Activated CD4-positive, alpha-beta T cell treated with anti-CD3 and anti-CD28 coated beads for 1 hour (primary cell): Measurements from ENCODE around the gene RPS5.
A peak's percentile ranks its signal among the peaks of the same experiment; 100 is the strongest.
"Not testable (repeated sequence)": the region's sequence is repeated elsewhere in the genome, so short reads cannot be mapped to it uniquely, and the experiment has no call there.

Source experiments
- DNase-seq: peaks from one replicate; pipeline ENCODE4 v3.0.0-alpha.2; 2020

RPS5 gene

DNA sequence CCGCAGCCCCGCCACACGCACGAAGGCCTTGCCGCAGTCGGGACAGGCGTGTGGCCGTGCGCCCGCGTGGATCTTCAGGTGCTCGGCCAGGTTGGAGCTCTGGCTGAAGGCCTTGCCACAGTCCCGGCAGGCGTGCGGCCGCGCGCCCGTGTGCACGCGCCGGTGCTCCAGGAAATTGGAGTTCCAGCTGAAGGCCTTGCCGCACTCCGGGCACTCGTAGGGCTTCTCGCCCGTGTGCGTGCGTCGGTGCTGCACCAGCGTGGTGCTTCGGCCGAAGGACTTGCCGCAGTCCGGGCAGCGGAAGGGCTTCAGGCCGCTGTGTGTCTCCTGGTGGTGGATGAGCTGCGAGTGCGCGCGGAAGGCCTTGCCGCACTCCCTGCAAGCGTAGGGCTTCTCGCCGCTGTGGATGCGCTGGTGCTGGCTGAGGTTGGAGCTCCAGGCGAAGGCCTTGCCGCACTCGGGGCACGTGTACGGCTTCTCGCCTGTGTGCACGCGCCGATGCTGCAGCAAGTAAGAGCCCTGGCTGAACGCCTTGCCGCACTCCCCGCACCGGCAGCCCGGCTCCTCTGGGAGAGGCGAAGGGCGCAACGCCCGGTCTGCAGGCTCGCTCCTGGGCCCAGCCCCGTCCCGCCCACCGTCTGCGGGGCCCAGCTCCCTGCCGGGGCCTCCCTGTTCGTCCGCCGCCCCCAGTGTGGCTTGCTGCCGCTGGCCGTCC, 30.1 kb upstream of the RPS5 start:
- DNase-seq: no peak

DNA sequence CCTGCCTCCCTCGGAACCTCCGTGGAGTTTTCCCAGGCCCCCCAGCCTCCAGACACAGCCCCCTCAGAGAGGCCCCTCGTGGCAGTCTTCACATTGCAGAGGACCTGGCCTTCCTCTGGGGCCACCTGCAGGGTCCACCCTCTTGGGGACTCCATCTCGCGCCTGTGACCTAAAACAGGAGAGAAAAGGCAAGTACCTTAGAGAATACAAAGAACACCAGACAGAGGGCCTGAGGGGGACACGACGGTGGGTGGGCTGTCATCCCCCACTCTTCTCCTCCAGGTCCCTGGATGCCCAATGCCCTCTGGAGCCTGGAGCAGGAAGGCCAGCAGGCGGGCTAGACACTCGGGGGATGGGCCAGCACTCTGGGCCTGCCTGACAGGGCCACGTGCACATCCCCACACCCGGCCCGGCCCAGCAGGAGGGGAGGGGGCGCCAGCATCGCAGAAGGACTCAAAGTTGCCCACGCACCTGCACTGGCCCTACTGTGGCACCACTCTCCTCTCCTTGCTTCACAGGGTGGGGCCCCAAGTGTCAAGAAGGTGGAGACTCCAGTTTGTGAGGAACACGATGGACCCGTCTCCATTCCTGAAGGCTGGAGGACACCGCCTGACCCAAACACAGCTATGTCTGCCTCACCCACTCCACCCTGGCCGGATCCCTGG, 29.5 kb upstream of the RPS5 start:
- DNase-seq: no peak

DNA sequence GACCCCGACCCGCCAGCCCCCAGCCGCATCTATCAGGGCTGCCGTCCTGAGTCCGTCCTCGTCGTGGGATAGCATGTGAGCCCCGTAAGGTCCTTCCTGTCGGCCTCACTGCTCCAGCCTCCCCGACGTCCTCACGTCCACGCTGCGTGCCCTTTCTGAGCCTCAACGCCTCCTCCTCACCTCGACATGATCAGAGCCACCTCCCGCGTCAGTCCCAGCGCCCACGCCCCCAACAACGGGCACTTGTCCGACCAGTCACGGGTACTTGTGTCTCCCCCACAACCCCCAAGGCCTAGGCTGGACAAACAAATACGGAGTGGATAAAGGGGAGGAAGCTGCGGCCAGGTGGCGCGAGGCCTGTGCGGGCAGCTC, 25.2 kb upstream of the RPS5 start:
- DNase-seq: no peak

GRCh38 chr19:58362272-58362994, 24.6 kb upstream of the RPS5 start, which contains the start of gene ZNF497:
ZNF497 (minus strand) TSS chr19:58362751; CDS start chr19:58357635, 5,116 bp downstream.
- peak; percentile 96 for DNase-seq

DNA sequence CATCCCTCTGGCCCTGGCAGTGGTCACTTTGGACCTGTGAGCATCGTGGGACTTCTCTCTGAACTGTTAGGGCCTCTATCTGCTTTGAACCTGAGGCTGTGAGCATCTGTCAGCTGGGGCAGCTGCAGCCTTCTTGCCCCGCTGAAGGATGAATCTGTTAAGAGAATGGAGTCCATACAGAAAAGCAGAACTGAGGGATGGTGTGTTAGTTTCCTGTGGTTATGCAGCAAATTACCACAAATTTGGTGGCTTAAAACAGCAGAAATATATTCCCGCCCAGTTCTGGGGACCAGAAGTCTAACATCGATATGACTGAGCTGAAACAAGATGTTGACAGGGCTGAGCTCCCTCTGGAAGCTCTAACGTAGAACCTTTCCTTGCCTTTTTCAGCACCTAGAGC, 22.9 kb upstream of the RPS5 start:
- no peak for DNase-seq

GRCh38 chr19:58366585-58367430, 20.3 kb upstream of the RPS5 start:
- no peak for DNase-seq

DNA sequence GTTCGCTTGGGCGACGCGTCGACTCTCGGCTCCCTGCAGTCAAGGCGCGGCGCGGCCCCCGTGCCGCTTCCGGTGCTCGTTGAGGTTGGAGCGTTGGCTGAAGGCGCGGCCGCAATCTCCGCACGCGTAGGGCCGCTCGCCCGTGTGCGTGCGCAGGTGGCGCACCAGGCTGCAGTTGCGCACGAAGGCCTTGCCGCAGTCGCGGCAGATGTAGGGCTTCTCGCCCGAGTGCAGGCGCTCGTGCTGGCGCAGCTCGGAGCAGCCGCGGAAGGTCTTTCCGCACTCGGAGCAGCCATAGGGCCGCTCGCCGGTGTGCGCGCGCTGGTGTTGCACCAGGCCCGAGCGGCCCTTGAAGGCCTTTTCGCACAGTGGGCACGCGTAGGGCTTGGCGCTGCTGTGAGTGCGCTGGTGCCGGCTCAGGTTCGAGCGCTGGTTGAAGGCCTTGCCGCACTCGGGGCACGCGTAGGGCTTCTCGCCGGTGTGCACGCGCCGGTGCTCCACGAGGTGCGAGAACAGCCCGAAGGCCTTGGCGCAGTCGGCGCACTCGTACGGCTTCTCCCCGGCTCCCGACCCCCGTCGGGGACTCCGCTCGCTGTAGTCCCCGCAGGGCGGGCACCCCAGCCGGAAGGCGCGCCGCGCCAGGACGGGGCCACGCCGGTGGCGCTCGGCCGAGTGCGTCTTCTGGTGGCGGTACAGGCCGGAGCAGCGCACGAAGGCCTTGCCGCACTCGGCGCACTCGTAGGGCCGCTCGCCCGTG, 19.2 kb upstream of the RPS5 start:
- no peak for DNase-seq

GRCh38 chr19:58368561-58369360, 18.3 kb upstream of the RPS5 start:
- no peak for DNase-seq

DNA sequence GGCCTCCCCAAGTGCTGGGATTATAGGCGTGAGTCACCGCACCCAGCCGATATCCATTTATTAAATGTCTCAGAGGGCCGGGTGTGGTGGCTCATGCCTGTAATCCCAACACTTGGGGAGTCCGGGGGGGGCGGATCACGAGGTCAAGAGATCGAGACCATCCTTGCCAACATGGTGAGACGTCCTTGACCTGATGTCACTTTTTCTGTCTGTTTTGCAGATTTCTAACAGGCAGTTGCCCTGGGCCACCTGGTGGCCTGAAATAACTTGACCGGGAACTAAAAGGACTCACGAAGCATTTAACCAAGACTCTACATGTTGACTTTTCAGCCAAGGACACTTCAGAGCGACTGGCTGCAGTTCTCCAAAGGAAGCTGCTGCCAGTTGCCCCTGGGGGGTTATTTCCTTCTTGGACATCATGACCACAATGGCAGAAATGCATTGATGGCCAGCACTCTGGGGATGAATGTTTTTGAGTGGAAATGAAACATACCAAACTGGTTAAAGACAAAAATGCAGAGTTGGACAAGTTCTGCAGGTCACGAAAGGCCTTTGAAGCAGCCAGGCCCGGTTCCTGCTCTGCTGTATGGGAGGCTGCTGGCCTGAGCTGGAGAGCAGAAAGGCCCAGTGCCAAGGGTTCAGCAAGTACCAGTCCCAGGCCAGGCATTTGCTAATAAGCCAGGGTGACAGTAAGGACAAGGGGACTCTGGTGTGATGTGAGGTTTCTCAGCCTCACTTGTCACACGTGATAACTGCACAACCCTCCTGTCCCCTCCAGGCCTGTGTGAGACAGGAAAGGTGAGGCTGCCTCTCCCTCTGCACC, 14.5 kb upstream of the RPS5 start:
- DNase-seq: no peak

- DNase-seq: no peak
Observed at GRCh38 chr19:58374200-58374599, 12.9 kb upstream of the RPS5 start.

GRCh38 chr19:58376724-58377123, 10.3 kb upstream of the RPS5 start:
- DNase-seq: not testable (repeated sequence)

GRCh38 chr19:58379246-58379645, 7.8 kb upstream of the RPS5 start:
- no peak for DNase-seq

GRCh38 chr19:58380037-58380661, 6.9 kb upstream of the RPS5 start:
- no peak for DNase-seq

DNA sequence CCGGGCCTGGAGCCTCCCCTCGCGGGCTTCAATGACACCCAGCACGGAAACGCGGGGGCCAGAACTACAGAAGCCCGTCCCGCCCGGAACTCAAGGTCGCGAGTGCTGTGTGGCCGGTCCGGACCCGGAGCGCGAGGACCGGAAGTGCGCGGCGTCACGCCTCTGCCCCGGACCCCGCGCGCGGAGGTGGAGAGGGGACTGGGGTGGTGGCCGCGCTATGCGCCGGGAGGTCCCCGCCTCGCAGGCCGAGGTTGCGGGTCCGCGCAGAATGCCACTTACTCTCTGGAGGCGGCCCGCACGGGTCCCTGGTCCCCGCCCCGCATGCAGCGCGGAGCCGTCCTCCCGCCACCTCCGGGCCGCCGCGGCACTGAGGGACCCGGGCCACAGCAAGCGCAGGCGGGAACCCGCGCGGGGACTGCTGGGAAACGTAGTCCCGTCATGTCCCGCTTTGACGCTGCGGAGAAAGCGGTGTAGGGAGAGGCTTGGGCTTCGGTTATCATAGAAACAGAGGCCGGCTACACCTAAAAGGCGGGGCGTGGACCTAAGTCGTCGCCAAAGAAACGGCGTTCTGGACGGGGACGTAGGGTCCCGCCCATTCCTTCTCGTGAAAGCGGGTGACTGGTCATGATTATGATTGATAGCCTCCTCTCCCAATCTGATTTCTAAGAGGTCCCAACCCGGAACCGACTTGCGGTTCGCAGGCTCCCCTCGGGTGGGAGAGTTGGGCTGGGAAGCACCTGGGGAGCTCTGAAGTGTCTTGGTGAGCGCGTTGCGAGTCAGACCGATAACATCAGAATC, 6.2 kb upstream of the RPS5 start, which contains the start of gene ZNF837:
TSS of gene ZNF837 (minus strand) at position 369 of the 798 bp plus-strand sequence. CDS start 11,698 bp downstream, outside the sequence.
- peak; percentile 97 for DNase-seq

GRCh38 chr19:58381460-58382212, 5.4 kb upstream of the RPS5 start:
- DNase-seq: no peak

GRCh38 chr19:58382997-58383603, 4.0 kb upstream of the RPS5 start:
- DNase-seq: no peak

- DNase-seq: no peak
Observed at GRCh38 chr19:58385313-58385890, 1.7 kb upstream of the RPS5 start.
